HG03135 (cell line): ENCODE data around the gene LRRFIP1.

Experiments
- ATAC-seq: cut with Tn5 transposase; IDR thresholded peaks from one replicate; pipeline ENCODE4 v1.9.1; 2021; ENCODE audit warnings: mild to moderate bottlenecking, moderate library complexity; ENCODE audit not compliant: unreplicated experiment

Gene LRRFIP1

GRCh38 chr2:237700512-237701032, 73.2 kb downstream of the LRRFIP1 start:
- no peak for ATAC-seq

- ATAC-seq = no peak
Observed at GRCh38 chr2:237701033-237701858, 73.9 kb downstream of the LRRFIP1 start.

DNA sequence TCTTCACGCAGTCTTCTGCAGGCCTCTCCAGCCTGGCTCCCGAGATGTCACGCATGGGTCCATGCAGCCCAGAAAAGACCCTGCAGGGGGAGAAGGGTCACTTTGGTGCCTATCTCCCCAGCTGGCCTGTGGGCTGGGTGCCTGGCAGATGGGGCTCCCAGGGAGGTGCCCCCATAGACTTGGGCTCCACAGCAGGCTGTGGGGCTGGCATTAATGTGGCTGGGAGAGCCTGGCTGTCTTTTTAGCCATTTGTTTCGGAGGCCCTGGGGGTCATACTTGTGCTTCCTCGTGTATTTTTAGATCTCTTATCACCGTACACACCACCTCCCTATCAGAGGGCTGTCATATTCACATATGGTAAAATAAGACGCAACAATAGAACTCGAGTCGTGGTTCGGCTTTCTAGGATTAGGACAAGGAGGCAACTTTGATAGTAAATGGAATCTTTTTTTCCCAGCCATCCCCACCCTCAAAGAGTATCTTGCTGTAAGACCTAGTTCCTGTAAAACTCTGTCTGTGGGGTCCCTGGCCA, 74.5 kb downstream of the LRRFIP1 start:
- ATAC-seq = no peak

GRCh38 chr2:237702441-237703391, 75.3 kb downstream of the LRRFIP1 start:
- no peak for ATAC-seq

DNA sequence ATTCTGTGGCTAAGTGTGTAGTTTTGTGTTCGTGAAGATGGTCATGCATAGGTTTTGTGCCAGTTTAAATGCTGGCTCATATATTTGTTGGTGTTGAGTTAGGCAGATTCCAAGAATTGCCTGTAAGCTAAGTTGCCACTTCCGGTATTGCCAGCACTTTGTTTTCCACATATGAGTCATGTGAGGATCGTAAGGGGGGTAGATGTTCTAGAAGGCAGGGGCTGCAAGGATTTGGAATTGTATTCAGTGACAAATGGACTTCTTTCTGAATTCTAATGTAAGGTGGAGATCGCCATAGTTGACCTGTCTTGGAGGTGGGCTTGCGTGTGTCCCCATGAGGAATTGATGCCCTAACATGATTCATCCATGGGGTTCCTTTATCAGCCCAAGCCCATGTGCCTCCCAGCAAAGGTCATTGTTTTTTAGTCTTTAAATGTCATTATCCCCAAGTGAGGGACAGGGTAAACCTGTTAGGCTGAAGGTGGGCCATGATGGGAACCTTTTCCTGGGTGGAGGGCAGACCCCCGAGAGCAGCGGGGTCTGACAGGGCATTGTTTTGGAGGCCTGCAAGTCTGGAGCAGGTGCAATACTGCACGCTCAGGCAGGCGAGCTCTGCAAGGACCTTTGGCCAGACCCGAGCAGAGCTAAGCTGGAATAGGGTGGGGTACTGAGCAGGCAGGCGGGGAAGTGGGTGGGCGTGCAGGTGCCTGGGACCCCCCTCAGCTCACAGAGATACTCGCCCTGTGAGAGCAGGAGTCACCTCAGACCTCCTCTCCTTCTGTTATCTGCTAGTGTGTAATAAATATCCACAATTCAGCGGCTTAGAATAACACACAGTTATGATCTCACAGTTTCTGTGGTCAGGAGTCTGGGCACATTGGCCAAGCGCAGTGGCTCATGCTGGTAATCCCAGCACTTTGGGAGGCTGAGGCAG, 77.4 kb downstream of the LRRFIP1 start:
- ATAC-seq = no peak

DNA sequence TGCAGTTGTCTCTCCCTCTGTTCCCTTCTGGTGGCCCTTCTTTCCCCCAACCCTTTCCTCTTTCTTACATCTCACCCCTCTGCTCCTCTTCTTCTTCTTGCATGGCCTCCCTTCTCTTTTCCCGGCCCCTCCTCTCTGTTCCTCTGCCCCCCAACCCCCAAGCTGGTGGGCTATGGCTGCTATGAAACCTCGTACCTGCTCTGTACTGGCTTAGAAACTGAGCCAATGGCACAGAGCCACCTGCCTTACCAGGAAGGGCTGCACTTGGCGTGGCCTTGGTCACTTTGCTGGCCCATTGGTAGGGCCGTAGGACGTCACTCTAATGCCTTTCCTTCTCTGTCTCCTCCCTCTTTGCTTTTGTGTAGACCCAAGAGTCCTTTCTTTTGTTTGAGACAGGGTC, 78.9 kb downstream of the LRRFIP1 start:
- ATAC-seq = no peak

DNA sequence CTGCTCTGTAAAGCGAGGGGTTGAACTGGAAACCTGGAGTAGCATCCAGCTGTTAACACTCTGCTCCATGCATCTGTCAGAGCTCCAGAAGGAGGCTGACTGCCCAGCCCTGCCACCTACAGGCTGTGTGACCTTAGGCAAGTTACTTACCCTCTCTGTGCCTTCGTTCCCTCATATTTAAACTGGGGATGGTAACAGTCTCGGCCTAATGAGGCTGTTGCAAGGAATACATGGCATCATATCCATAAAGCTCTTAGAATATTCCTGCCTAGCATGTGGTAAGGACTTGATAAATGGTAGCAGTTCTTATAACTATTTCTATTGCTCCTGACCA, 80.6 kb downstream of the LRRFIP1 start:
- ATAC-seq = no peak

- ATAC-seq = no peak
Observed at GRCh38 chr2:237708491-237708890, 81.1 kb downstream of the LRRFIP1 start.

GRCh38 chr2:237708961-237709360, 81.6 kb downstream of the LRRFIP1 start:
- ATAC-seq = no peak

GRCh38 chr2:237711458-237712150, 84.2 kb downstream of the LRRFIP1 start:
- no peak for ATAC-seq

DNA sequence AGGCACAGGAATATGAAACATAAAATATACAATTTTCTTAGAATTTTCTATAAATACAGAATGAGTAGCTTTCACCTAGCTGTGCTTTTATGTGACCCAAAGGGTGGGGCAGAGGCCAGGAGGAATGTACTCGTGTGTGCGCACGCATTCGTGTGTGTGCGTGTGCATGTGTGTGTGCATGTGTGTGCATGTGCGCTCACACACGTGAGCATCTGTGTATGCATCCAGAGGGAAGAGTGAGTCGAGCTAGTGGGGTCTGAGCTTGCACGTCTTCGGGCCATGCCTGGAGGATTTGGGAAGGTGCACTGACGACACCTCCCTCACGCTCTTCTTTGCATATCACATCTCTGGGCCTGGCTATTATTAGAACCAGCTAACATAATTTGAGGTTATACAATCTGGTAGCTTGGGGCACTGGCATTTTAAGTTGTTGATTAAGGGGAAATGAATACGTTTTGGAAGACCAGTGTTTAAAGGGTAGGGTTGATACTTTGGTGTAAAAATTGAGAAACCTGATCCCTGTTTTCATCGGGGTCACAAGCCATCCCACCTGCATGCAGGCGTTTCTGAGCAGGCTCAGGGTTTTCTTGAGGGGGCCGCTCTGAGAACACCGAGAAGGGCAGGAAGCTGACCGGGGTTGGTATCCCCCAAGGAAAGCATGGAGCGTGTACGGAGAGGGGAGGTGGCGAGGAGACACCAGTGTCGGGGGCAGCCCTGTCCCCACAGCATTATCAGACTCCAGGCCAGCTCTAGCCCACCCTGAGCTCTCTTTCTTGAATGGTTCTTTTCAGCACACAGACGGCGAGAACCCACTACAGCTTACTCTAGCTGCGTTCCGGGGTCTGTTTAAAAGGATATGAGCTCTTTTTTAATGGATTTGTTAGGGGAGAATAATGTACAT, 85.3 kb downstream of the LRRFIP1 start:
- ATAC-seq = no peak

DNA sequence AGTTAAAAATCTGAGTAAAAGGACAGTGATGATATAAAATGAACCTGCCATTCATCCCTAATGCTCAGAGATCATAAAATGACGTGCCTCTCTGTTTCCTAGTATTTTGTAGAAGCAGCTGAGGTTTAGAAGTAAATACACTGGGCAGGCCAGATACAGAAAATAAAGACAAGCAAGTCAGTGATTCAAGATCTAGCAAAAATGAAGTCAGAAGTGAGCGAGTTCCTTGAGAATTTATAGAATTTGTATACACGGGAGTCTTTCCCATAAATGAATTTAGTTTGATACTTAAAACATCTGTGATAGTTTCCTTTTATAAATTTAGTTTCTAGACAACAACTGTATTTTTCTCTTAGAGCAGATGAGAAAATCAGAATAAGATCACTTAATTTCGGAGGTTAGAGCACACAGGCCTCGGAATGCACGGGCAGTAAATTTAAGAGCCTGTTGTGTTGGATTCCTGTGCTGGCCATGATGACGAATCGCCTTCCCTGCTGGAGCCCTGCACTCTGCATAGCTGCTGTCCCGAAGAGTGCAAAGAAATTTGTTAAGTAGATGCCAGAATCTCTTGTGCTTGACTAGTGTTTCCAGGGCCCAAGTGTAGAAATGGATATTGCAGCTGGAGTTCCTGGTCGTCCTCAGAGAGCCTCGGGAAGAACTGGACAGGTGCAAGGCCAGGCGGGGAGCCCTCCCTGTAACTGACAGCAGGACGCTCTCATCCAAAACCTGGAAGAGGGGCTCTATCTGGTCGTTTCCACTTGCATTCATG, 87.5 kb downstream of the LRRFIP1 start:
- no peak for ATAC-seq

- ATAC-seq = no peak
Observed at GRCh38 chr2:237715459-237715947, 88.1 kb downstream of the LRRFIP1 start.

DNA sequence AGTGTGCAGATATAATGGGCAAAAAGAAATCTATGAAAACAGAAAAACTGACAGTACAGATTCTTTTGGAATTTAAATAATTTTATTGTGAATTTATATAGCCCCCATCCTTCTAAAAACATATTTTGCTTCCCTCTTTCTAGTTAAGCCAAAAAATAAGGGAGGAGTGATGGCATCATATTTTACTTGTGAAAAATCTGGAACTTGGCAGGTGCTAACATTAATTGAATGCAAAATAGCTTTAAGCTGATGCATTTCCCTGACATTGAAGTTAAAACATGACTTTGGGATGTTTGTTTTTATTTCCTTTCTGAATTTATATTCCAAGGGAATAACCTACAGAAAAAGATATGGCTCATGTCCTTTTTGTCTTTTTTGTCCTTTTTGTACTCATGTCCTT, 88.6 kb downstream of the LRRFIP1 start:
- ATAC-seq = no peak

GRCh38 chr2:237717366-237718276, 90.2 kb downstream of the LRRFIP1 start:
- no peak for ATAC-seq

DNA sequence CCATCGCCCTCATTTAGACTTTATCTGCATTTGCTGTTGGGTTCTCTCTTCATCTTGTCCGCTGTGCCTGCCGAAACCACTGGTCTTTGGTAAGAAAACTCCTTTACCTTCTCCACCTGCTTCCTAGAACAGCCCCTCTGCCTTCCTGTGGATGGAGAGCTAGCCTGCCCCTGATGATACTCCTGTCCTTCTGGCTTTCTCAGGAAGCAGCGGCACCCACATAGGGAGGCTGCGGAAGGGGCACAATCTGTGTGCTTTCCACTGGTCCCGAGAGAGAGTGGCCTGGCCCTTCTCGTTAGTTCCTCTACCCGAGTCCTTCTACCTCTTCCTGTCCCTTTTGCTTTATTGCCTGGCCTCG, 90.9 kb downstream of the LRRFIP1 start:
- ATAC-seq = no peak

DNA sequence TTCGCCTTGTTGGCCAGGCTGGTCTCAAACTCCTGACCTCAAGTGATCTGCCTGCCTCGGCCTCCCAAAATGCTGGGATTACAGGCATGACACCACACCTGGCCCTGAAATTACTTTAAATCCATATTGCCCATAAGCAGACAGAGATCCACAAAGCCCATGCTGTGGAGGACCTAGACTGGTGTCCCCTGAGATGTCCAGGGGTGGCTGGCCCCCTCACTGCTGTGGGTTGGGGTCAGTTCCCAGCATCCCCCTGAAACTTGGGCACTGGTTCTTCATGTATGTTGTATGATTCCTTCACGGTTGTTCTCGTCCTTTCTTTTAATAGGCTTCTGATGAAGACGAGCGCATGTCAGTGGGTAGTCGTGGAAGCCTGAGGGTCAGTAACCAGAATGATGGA, 93.1 kb downstream of the LRRFIP1 start:
- no peak for ATAC-seq
